NCI-H1694 treated with DMSO at 0.1 percent for 48 hours (cell line): ENCODE measurements around the gene KY.

Experiments used
- DNase-seq: peaks from one replicate; lab custom pipeline; 2025; lab: John Stamatoyannopoulos, UW

KY gene

DNA sequence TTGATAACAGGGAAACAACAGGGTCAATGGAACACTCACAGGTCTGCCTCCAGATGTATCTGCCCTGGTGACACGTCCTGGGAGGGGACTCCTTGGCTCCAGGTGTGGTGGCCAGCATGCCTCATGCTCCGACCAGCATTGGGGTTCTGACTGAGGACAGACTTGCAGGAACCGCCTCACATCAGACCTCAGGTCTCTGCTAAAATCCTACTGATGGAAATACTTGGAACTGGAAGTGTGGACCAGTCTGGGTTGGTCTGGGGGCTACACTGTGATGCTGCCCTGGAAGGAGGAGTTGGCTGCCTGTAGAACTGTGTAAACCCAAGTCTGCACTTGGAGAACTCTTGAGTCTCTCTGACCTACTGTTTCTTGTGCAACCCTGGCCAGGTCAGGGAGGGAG lies 17.1 kb upstream of the KY start:
- DNase-seq = no peak

DNA sequence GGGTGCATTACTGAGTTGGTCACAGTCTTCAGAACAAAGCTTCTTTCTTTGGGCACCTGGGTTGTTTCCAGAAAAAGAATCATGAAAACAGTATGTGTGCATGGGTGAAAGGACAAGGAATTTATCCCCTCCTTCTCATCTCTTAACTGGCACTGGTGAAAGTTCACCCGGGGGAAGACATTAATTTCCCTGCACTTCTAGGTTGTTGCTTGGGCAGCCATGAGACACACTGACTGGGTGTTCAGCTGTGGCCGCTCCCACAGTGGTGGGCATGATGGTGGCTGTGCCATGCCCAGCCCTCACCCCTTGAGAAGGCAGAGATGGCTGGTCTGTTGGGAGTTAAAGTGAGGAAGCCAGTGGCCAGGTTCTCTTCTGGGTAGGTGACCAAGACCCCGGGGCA lies 16.6 kb upstream of the KY start:
- DNase-seq = no peak

DNA sequence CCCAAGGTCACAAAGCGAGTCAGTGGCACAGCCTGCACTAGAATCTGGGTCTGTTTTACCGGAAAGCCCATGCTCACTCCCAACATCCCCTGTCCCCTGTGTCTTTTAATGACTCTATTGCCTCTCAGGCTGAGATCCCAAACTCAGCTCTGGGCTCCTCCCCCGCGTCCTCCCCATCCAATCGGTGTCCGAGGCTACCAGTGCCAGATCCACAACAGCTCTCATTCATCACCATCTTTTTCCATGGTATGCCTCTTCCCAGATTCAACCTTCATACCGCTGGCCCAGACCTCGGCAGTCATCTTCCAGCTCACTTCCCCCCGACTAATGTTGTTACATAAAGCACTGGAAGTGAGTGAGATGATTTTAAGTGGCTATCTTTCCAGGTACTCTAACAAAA lies 16.1 kb upstream of the KY start:
- no peak for DNase-seq

DNA sequence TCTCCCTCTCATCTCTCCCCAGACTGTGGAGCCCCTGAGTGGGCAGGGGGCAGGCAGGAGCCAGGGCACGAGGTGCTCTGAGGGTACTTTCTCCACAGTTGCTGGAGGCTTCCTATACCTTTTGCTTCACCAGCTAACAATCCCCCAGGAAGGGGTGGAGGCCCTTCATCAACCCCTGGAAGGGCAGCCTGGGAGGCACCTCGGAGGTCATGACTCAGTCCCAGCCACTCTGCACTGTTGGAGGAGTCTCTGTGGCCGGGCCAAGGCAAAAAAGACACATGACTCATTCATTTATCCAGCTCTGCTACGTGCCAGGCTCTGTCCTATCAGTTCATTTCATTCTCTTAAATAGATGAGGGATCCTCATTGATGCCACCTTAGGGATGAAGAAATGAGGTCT lies 15.6 kb upstream of the KY start:
- no peak for DNase-seq

DNA sequence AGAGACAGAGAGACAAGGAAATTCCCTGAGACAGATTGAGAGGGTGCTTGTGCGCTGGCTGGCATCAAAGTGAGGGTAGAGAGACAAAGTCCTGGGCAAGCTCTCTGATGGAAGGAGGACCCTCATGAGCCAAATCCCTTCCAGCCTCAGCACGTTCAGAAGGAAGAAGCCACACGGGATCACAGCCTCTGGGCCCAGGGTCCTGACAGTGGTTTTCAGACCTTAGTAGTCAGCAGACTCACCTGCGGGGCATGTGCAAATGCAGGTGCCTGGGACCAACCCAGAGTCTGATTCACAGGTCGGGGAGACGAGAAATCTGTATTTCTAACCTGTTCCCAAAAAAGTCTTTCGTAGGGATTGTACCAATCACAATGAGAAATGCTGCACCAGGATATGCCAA lies 15.2 kb upstream of the KY start:
- no peak for DNase-seq

DNA sequence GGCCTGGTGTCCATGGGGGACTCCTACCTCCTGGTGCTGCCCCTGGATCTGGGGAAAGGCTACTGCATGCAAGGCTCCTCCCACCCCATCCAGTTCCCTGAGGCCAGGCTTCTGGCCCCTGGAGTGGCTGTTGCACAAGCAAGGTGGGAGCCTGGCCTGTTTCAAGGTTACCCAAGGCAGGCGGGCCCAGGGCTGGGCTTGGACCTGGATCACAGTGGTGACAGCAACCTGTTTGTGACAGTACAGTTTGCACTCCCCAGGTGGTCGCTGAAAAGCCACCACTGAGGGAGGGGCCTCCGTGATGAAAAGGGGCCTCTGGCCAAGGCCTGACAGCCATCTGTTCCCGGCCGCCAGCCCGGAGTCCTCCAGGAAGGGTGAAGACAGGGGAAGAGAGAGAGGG lies 14.4 kb upstream of the KY start:
- no peak for DNase-seq

DNA sequence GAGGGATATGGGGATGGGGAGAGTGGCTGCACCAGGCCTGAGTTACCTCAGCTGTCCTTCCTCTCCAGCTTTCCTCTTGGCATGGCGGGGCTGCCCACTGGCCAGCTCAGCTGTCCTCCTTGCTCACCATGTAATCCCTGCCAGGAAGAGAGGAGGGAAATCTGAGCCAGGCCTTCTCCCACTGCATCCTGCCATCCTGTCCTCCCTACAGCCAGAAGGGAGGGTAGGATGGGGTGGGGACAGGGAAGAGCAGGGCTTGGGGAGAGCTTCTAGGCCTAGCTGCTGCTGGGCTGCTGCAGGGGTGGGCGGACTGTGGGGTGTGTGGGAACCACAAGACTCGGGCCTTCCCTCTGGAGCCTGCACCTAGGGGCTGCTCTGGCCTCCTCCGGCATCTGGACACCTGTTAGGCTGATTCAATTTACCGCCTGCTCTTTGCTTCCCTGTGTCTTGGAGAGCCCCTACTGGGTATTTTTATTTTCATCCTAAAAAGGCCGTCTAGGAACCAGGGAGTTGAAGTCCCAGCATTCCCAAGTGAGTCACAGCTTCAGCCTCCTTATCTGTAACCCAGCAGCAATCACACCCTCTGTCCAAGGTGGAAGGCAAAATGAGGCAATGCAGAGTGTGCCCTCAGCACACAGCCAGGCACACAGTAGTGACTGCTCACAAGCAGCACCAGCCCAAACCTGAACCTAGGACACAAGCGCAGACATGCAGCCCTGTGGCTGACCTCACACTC lies 13.1 kb upstream of the KY start:
- DNase-seq = no peak

DNA sequence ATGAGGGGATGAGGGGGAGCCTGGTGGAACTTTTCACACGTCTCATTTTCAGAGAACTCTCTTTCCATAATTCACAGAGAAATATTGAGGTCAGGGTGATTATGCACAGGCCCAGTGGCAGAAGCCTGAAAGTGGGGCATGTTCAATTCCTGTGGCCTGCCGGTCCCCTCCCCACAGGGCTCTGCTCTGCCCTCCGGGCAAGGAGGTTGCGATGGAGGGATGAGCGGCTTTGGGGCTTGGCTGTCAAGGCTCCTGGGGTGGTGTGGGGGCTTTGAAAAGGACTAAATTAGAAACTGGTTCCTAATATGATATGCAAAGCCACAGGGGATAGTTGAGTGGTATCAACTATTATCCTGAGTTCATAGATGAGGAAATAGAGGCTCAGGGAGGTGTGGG lies 9.2 kb upstream of the KY start:
- no peak for DNase-seq

DNA sequence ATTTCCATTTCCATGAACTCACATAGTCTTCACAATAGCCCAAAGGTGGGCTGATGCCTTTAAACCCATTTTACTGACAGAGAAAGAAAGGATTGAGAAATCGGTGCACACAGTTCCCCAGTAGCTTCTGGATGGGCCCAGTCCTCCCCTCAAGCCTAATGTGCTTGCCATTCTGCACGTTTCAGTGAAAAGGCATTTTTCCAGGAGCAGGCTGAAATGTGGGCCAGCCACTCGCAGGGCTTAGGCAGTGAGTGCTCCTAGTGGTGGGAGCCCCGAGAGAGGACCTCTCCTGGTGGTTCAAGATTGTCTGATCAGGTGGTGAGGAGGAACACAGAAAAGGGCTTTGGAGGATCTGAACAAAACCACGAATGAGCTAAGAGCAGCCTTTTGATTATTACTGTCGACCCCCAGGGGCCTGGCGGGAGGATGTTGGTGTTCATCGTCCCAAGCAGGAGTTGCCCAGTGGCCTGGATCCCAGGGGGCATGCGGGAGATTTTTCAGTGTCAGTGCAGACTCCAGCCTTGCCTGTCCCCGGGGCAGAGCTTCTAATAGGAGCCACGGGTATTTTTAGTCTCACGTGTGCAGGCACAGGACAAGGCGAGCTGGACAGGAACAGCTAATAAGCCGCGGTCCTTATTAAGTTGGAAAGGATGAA lies 8.7 kb upstream of the KY start:
- no peak for DNase-seq

DNA sequence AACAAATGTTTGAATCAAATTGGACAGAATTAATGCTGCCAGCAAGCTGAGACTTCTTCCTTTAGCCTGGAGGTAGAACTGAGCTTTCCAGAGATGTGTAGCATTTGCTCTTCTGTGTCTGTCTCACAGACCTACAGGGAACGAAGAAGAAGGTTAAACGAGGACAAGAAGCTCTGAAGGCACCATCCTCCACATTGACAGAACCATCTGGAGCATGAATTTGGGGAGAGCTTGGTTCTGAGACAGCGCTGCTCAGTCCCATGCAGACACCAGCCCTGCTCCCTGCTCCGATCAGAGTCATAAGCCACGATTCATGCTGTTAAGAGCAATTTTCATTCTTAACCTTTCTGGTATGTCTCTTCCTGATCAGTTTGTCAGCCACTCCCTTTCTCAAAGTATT lies 7.7 kb upstream of the KY start:
- DNase-seq = no peak

DNA sequence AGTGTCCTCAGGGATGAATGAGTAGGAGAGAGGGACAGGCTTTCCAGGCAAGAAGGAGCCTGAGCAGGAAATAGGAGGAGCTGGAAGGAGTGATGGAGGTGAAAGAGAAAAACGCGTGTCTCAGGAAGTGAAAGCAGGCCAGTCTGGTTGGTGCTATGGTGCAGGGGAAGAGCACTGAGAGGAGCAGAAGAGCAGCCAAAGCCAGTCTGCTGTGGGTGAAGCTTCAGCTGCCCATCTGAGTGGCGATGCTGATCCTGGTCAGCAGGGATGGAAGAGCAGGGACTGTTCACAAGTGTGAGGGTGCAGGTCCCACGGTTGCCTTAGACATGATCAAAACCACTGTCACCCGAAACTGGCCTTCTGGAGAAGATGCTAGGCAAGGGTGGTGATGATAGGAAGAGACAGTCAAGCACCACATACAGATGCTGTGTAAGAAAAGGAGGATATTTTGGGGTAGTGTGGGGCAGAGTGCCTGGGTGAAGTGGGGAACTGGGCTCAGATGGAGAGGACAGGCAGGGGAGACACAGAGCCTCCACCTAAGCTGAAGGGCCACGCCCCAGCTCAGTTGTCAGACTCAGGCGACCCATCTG lies 5.5 kb upstream of the KY start:
- DNase-seq = no peak

DNA sequence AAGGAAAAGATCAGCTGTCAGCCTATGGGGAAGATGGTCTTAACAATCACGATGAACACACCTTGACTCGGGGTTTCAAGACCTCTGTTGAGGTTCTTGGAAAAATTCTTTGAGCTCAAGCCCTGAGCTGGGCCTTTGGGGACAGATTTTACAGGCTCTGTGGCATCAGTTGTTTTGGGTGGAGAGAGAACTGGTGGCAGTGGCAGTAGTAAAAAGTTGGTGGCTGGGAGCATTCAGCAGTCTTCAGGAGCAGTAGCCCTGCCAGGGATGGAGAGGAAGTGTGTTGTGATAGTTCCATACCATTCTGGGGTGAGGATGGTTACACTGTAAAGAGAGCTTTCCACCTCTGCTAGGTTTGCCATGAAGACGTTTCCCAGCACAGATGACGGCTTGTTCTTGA lies 4.9 kb upstream of the KY start:
- no peak for DNase-seq

DNA sequence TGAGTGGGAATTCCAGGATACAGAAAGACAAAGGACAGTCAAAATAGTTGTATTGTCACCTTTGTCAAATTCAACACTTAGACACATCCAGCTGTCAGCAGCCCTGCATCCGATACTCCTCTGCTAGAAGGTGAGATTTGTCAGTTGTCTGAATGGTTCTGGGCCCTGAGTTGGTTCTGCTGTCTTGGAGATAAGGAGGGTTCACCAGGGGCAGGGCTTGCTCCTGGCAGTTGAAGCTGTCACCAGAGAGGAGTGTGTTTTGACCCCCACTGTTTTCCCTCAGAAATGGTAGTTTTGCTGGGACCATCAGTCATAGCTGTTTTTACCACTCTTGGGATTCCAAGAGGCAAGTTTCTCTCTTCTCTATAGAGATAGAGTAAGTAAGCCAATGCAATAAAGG lies 3.2 kb upstream of the KY start:
- no peak for DNase-seq

DNA sequence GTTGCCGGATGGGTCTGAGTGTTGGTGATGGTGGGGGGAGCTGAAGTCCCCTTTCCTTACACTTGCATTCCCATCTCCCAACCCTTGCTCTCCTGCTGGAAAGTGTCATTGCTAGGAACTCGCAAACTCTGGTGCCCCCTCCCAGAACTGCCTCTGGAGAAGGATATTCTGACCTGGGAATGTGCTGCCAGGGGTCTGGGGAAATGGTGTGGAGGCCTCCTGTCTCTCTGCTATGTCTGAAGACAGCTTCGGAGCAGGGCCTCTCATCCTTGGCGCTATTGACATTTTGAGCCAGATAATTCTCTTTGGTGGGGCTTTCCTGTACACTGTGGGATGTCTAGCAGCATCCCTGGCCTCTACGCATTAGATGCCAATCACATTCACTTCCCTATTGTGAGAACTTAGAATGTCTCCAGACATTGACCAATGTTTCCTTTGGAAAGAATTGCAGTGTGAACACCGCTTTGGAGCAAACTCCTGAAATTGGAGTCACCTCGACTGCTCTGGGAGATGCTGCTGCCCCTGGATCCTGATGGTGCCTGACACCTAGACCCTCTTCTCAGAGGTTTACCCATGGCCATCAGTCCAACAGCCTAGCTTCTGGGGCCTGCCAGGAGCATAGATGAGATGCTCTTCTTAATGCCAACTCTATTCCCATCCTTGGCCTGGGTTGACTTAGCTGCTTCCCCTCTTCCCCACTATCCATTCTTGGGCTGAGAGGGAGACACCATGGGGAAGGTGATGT lies 2.2 kb upstream of the KY start:
- no peak for DNase-seq

DNA sequence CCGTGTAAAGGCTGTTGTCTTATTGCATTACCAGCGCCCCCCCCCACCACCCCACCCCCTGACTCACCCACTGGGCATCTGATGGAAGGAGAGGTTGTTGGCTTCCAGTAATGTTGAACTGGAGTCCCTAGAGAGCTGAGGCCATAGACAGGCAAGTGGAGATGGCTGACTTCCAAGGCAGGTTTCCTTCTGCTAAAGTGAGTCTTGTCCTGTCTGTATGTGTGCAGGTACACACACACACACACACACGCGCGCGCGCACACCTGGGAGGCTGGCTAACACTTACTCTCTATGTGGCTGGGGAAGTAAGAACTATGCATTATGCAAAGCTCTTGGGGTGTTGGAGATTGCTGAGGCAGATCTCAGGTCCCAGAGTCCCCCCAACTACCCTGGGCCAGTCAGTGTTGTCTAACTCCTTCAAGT lies 1.6 kb upstream of the KY start:
- no peak for DNase-seq

DNA sequence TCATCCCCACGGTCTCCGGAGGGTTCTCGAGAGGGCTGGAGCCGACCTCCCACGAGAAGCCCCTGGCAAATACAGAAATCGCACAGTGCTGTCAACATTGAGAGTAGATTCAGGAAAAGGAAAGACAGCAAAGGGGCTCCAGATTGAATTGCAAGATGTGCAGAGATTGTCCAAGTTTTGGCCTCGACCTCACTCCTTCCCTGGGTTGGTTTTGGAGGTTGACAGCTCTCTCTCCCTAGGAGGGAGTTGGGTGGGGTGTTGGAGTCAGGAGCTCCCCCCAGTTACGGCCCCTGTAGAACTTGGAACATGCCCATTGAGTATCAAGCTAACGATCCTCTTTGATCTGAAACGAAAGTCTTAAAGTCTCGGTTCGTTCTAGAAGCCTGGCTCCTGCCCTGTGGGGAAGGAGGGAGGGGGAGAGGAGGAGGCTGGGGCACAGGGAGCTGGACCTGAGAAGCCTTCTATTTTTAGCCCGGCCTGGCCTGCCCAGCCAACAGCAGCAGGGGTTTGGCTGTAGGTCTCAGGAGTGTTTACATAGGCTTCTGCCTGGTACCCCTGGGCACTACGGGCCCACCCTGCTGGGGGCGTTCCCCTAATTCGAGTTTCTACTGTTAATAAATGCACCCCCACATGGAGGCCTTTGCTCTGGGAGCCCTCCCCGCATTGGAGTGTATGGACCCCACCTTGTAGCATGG lies 672 bp upstream of the KY start:
- DNase-seq = no peak

DNA sequence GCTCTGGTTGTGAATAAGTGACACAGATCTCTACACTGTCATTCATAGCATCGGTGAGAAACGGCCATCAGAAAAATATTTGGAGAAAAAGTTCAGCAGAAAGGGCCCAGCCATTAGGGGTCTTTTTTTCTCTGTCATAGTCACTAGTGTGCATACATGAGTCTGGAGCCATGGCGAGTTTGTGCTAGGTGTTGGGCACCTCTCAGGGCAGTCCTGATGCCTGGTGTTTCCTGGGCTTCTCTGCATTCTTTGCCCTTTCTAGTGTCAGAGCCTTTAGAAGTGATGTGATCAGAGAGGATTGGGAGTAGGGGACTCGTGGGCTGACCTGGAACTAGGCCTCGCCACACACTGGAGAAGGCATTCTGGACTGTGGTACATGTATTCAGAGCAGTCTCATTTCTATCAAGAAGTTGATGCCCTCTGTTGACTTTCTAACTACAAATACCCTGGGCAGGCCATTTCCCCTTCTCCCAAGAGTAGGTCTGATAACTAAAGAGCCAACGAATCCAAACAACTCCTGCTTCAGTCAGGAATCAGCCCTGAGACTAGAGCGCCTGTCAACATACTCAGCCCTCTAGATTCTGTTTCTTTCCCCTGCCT lies 1.6 kb downstream of the KY start:
- DNase-seq = no peak

DNA sequence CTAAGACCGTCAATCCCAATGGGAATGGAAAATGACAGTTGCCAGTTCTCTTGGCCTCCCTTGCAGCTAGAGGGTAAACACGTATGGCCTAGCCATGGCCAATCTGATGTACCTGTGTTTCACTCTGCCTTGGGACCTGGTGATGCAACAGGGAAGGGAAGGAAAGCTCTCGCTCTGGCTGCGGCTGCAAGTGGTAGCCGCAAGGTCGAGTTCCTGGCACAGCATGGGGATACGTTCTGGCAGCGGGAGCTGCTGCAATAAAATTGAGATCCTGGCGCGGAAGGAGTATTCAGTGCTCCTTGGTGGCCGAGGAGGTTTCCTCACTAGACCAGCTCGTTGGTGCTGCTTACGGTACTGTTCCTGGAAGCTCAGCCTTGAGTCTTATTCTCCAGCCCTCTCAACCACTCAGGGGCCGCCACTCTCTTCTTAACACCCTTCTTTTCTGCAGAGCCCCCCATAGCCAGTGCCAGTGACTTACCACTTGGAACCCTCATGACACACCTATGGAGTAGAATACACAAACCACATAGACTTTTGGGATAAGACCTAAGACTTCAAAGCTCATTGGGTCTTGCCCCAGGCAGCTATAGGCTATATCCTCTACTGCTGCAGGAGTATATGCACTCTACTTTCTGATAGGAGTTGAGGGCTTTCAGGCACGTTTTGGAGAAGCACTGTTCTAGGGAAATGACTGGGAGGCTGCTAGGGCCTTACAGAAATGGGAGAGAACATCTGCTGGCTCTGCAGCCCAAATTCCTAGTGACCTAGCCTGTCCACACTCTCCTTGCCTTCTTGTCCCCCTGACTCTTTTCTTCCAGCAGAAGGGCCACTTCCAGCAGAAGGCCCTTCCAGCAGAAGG lies 2.7 kb downstream of the KY start:
- no peak for DNase-seq

DNA sequence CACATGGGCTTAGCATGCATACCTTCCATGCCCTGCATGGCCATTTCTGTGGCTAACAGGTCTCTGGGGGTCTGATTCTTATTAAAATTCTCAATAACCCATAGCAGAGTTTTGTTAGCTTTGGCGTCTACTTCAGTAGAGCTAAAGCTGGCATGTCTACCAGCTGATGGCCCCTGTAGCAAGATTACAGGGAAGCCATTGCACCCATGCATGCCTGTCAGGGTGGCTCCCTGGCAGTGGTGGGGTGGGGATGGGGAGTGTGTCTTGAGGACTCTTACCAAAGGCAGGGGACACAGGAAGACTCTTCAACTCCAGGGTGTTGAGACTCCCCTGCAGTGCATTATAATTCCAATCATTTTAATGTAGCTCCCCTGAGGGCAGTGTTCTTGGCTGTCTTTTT lies 4.7 kb downstream of the KY start:
- no peak for DNase-seq

DNA sequence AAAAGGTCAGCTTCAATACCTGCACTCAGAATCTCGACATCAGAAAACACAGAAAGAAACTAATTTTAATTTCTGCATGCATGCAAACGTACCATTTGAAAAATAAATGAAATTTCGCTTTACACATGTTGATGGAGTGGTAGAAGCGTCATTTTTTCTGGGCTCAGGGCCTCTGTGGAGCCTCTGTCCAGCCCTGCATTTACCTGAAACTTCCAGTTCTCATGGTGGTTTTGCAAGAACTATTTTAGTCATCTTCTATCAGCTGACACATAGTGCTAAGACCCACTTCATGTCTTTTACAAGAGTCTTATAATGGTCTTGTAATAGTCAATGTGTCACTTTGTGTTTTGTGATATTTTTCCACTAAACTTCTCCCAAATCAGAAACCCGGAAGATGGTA lies 5.3 kb downstream of the KY start:
- no peak for DNase-seq
